Mesenteric fat pad (tissue), 1 donor: Measurements from ENCODE around the gene ERFL. TPM values are rescaled to one million over a fixed set of nuclear protein-coding genes. Genes with fewer than 3 reads are reported as not detected.
"Not testable (repeated sequence)": the region's sequence is repeated elsewhere in the genome, so short reads cannot be mapped to it uniquely, and the experiment has no call there.

Experiments
- DNase-seq: peaks from one replicate; pipeline ENCODE4 v3.0.0-alpha.2; 2020; ENCODE audit warnings: low spot score
- total RNA-seq: library from RNA; stranded (reverse); fragmentation: NEBNext Ultra II Directional; extraction: Animal tissue kit (Norgen Biotek cat#: 25700); gene quantifications from one replicate; pipeline ENCODE4 v1.2.1, GENCODE V29; 2021
- donor health status: DM: yes; HTN: yes; CAD: no.

The ERFL gene
- total RNA-seq, 1 donor from 2014 or later = 0.19 TPM

GRCh38 chr19:41944336-41944735 lies 16.1 kb upstream of the ERFL start:
- DNase-seq = no peak

GRCh38 chr19:41941410-41942202 lies 13.4 kb upstream of the ERFL start:
- DNase-seq = no peak

GRCh38 chr19:41940731-41941409 lies 12.6 kb upstream of the ERFL start:
- DNase-seq = no peak

GRCh38 chr19:41939861-41940730 lies 11.8 kb upstream of the ERFL start:
- no peak for DNase-seq

GRCh38 chr19:41939209-41939608 lies 11.0 kb upstream of the ERFL start:
- not testable (repeated sequence) for DNase-seq

GRCh38 chr19:41937525-41938468 lies 9.5 kb upstream of the ERFL start:
- no peak for DNase-seq

- no peak for DNase-seq
These were observed 8.7 kb upstream of the ERFL start for GRCh38 chr19:41936961-41937360.

GRCh38 chr19:41936416-41936850 lies 8.2 kb upstream of the ERFL start:
- no peak for DNase-seq

GRCh38 chr19:41935760-41936415 lies 7.6 kb upstream of the ERFL start:
- DNase-seq = no peak

GRCh38 chr19:41934849-41935374 lies 6.7 kb upstream of the ERFL start:
- DNase-seq = no peak

GRCh38 chr19:41933693-41934426 lies 5.6 kb upstream of the ERFL start:
- DNase-seq = no peak

- no peak for DNase-seq
These were observed 4.6 kb upstream of the ERFL start for GRCh38 chr19:41932720-41933332.

- DNase-seq = no peak
These were observed 4.0 kb upstream of the ERFL start for GRCh38 chr19:41932259-41932719.

- no peak for DNase-seq
These were observed 2.8 kb upstream of the ERFL start for GRCh38 chr19:41930926-41931592.

GRCh38 chr19:41930322-41930722 lies 2.1 kb upstream of the ERFL start:
- DNase-seq = no peak

- DNase-seq = no peak
These were observed 1.4 kb upstream of the ERFL start for GRCh38 chr19:41929536-41930071.

GRCh38 chr19:41928754-41929535 lies 696 bp upstream of the ERFL start:
- no peak for DNase-seq
